CD4-positive, alpha-beta memory T cell (primary cell): ENCODE results near the gene MAMDC2. TPM values are rescaled to one million over a fixed set of nuclear protein-coding genes. Genes with fewer than 3 reads are reported as not detected.

Source experiments
- CTCF ChIA-PET: fragments of 350-600 bp; sonication (Branson Sonifier 250); formaldehyde crosslinking; loops from one replicate; lab custom pipeline; 2021; ENCODE audit warnings: inconsistent platforms; ENCODE audit not compliant: partially characterized antibody; lab: Charles Lee
- POLR2A ChIA-PET: fragments of 350-600 bp; sonication (Branson Sonifier 250); formaldehyde crosslinking; loops from one replicate; lab custom pipeline; 2021; ENCODE audit not compliant: partially characterized antibody; lab: Charles Lee
- DNase-seq, 5 donors: peaks; one replicate each; pipeline versions ENCODE4 v3.0.0 to v3.0.0-alpha.2; 2020 to 2022; ENCODE audit warnings: mixed read lengths in 1 of 5
- H3K27ac ChIP-seq: one replicate; pipeline ENCODE4 v1.7.0; 2013; ENCODE audit warnings: low read depth, low read length
- H3K27me3 ChIP-seq: 2 replicates; pipeline ENCODE4 v1.7.0; 2013; ENCODE audit warnings: mild to moderate bottlenecking, low read length, moderate library complexity; ENCODE audit not compliant: insufficient read depth
- H3K36me3 ChIP-seq: 2 replicates; pipeline ENCODE4 v1.7.0; 2013; ENCODE audit warnings: mild to moderate bottlenecking, low read length, moderate library complexity; ENCODE audit not compliant: insufficient read depth
- H3K4me1 ChIP-seq: 2 replicates; pipeline ENCODE4 v1.7.0; 2013; ENCODE audit warnings: mild to moderate bottlenecking, low read length, moderate library complexity; ENCODE audit not compliant: insufficient read depth
- H3K4me3 ChIP-seq, 2 donors: one replicate each; pipeline ENCODE4 v1.7.0; 2013; ENCODE audit warnings: low read length in 2 of 2, mild to moderate bottlenecking in 1 of 2
- H3K9me3 ChIP-seq, 2 donors: one replicate each; pipeline ENCODE4 v1.7.0; 2013; ENCODE audit warnings: low read length in 2 of 2, control low read depth in 1 of 2; ENCODE audit not compliant: control insufficient read depth in 1 of 2
- H3K27ac Mint-ChIP-seq, 7 donors: one replicate each; pipeline ENCODE4 v1.8.0; 2020 to 2021; ENCODE audit warnings: mixed read lengths in 7 of 7, mild to moderate bottlenecking in 6 of 7, inconsistent platforms in 3 of 7, moderate library complexity in 3 of 7
- H3K27me3 Mint-ChIP-seq, 2 donors: one replicate each; pipeline ENCODE4 v1.8.0; 2020 to 2021; ENCODE audit warnings: mixed read lengths in 2 of 2
- H3K36me3 Mint-ChIP-seq, 2 donors: one replicate each; pipeline ENCODE4 v1.8.0; 2020 to 2021; ENCODE audit warnings: mixed read lengths in 2 of 2, inconsistent platforms in 1 of 2, mild to moderate bottlenecking in 1 of 2
- H3K4me1 Mint-ChIP-seq, 4 donors: one replicate each; pipeline ENCODE4 v1.8.0; 2020 to 2021; ENCODE audit warnings: mixed read lengths in 4 of 4, mild to moderate bottlenecking in 1 of 4
- H3K4me3 Mint-ChIP-seq, 8 donors: one replicate each; pipeline ENCODE4 v1.8.0; 2020 to 2021; ENCODE audit warnings: mixed read lengths in 8 of 8, mild to moderate bottlenecking in 7 of 8, moderate library complexity in 6 of 8, inconsistent platforms in 3 of 8
- H3K9me3 Mint-ChIP-seq, 8 donors: one replicate each; pipeline ENCODE4 v1.8.0; 2020 to 2021; ENCODE audit warnings: mixed read lengths in 8 of 8, mild to moderate bottlenecking in 5 of 8, inconsistent platforms in 3 of 8, moderate library complexity in 1 of 8
- intact Hi-C: fragments of 100-400 bp; cut with micrococcal nuclease; formaldehyde crosslinking; loops from one replicate; pipeline ENCODE4 v1.15.1; 2023
- polyA plus RNA-seq, 2 donors: library from polyadenylated mRNA; unstranded; fragments of 300-500 nt; fragmentation: Illumina TruSeq; gene quantifications; one replicate each; pipeline ENCODE4 v1.2.3, GENCODE V29; 2021
- total RNA-seq, 2 experiments: library from RNA; stranded (reverse); gene quantifications; one replicate each; pipeline ENCODE4 v1.2.3, GENCODE V29; 2021

Gene MAMDC2
- total and polyA plus RNA-seq, 4 experiments from 2014 or later = not detected

GRCh38 chr9:70144131-70144503 is 100.5 kb downstream of the MAMDC2 start:
- Mint-ChIP-seq H3K27me3 (peaks cover 1 to 11% of the 10 kb centered on the region in 2 donors), H3K4me3 (no peak overlapping the region), H3K27ac (no peak overlapping the region), H3K4me1 (no peaks in the 10 kb centered on the region), H3K36me3 (no peaks in the 10 kb centered on the region), H3K9me3 (no peaks in the 10 kb centered on the region)
- no peaks in the 10 kb centered on the region for H3K4me1 ChIP-seq
- H3K9me3 ChIP-seq = no peaks in the 10 kb centered on the region
- no peak overlapping the region for H3K27ac ChIP-seq
- intact Hi-C loops = no loop called here
- no peaks in the 10 kb centered on the region for H3K36me3 ChIP-seq
- ChIA-PET CTCF (no interaction called here), POLR2A (no interaction called here)
- no peak for DNase-seq
- no peaks in the 10 kb centered on the region for H3K27me3 ChIP-seq
- H3K4me3 ChIP-seq = no peak overlapping the region

GRCh38 chr9:70145981-70146380 is 102.3 kb downstream of the MAMDC2 start:
- CTCF ChIA-PET = no interaction called here

GRCh38 chr9:70147196-70147595 is 103.5 kb downstream of the MAMDC2 start:
- H3K4me3 Mint-ChIP-seq = no peak overlapping the region
- H3K27ac ChIP-seq = no peak overlapping the region
- H3K4me1 ChIP-seq = no peaks in the 10 kb centered on the region
- H3K36me3 Mint-ChIP-seq = no peaks in the 10 kb centered on the region
- H3K9me3 ChIP-seq = no peaks in the 10 kb centered on the region
- DNase-seq = no peak
- no peaks in the 10 kb centered on the region for H3K36me3 ChIP-seq
- POLR2A ChIA-PET = no interaction called here
- H3K9me3 Mint-ChIP-seq = no peaks in the 10 kb centered on the region
- H3K4me3 ChIP-seq = no peak overlapping the region
- intact Hi-C loops = no loop called here
- H3K27me3 Mint-ChIP-seq = peaks cover 1 to 10% of the 10 kb centered on the region in 2 donors
- H3K27ac Mint-ChIP-seq = no peak overlapping the region
- CTCF ChIA-PET = no interaction called here
- H3K27me3 ChIP-seq = no peaks in the 10 kb centered on the region
- no peaks in the 10 kb centered on the region for H3K4me1 Mint-ChIP-seq

More at GRCh38 chr9:70145981-70146380, 102.3 kb downstream of the MAMDC2 start:
- no peak overlapping the region for H3K4me3 Mint-ChIP-seq
- Histone ChIP-seq H3K4me1 (no peaks in the 10 kb centered on the region), H3K4me3 (no peak overlapping the region), H3K27ac (no peak overlapping the region), H3K27me3 (no peaks in the 10 kb centered on the region), H3K9me3 (no peaks in the 10 kb centered on the region), H3K36me3 (no peaks in the 10 kb centered on the region)
- H3K27me3 Mint-ChIP-seq = peaks cover 1 to 12% of the 10 kb centered on the region in 2 donors
- intact Hi-C loops = no loop called here
- POLR2A ChIA-PET = no interaction called here
- H3K9me3 Mint-ChIP-seq = no peaks in the 10 kb centered on the region
- H3K36me3 Mint-ChIP-seq = no peaks in the 10 kb centered on the region
- no peaks in the 10 kb centered on the region for H3K4me1 Mint-ChIP-seq
- DNase-seq = no peak
- H3K27ac Mint-ChIP-seq = no peak overlapping the region

- Histone ChIP-seq H3K27ac (no peak overlapping the region), H3K9me3 (no peaks in the 10 kb centered on the region), H3K36me3 (no peaks in the 10 kb centered on the region), H3K27me3 (no peaks in the 10 kb centered on the region), H3K4me1 (no peaks in the 10 kb centered on the region), H3K4me3 (no peak overlapping the region)
- no peak overlapping the region for H3K4me3 Mint-ChIP-seq
- CTCF ChIA-PET = no interaction called here
- no peaks in the 10 kb centered on the region for H3K4me1 Mint-ChIP-seq
- no peaks in the 10 kb centered on the region for H3K36me3 Mint-ChIP-seq
- no peaks in the 10 kb centered on the region for H3K9me3 Mint-ChIP-seq
- peaks cover 1 to 10% of the 10 kb centered on the region in 2 donors for H3K27me3 Mint-ChIP-seq
- DNase-seq = no peak
- no peak overlapping the region for H3K27ac Mint-ChIP-seq
- POLR2A ChIA-PET = no interaction called here
- intact Hi-C loops = no loop called here
These were observed 104.0 kb downstream of the MAMDC2 start for GRCh38 chr9:70147651-70148050.

GRCh38 chr9:70152350-70152749 is 108.7 kb downstream of the MAMDC2 start:
- H3K4me1 ChIP-seq = no peaks in the 10 kb centered on the region
- no peaks in the 10 kb centered on the region for H3K9me3 Mint-ChIP-seq
- POLR2A ChIA-PET = no interaction called here
- H3K36me3 ChIP-seq = no peaks in the 10 kb centered on the region
- no peak overlapping the region for H3K4me3 Mint-ChIP-seq
- no peak overlapping the region for H3K4me3 ChIP-seq
- peaks cover 9 to 20% of the 10 kb centered on the region in 2 donors for H3K27me3 Mint-ChIP-seq
- DNase-seq = no peak
- H3K27ac Mint-ChIP-seq = no peak overlapping the region
- no peaks in the 10 kb centered on the region for H3K4me1 Mint-ChIP-seq
- no peak overlapping the region for H3K27ac ChIP-seq
- no peaks in the 10 kb centered on the region for H3K36me3 Mint-ChIP-seq
- no peaks in the 10 kb centered on the region for H3K27me3 ChIP-seq
- no peaks in the 10 kb centered on the region for H3K9me3 ChIP-seq
- CTCF ChIA-PET = interaction anchor here (1.4 kb wide), 1 partner anchor 450 kb away, joined by 3 read pairs; no protein-coding TSS in a partner anchor
- intact Hi-C loops = no loop called here

- Mint-ChIP-seq H3K4me3 (no peak overlapping the region), H3K9me3 (no peaks in the 10 kb centered on the region), H3K36me3 (no peaks in the 10 kb centered on the region), H3K27me3 (peaks cover 8 to 14% of the 10 kb centered on the region in 2 donors), H3K4me1 (no peaks in the 10 kb centered on the region), H3K27ac (no peak overlapping the region)
- H3K27me3 ChIP-seq = no peaks in the 10 kb centered on the region
- no peak overlapping the region for H3K27ac ChIP-seq
- intact Hi-C loops = no loop called here
- ChIA-PET POLR2A (no interaction called here), CTCF (no interaction called here)
- no peaks in the 10 kb centered on the region for H3K36me3 ChIP-seq
- no peak for DNase-seq
- no peak overlapping the region for H3K4me3 ChIP-seq
- no peaks in the 10 kb centered on the region for H3K9me3 ChIP-seq
- no peaks in the 10 kb centered on the region for H3K4me1 ChIP-seq
These were observed 113.1 kb downstream of the MAMDC2 start for GRCh38 chr9:70156729-70157128.

- no peaks in the 10 kb centered on the region for H3K9me3 Mint-ChIP-seq
- intact Hi-C loops = no loop called here
- CTCF ChIA-PET = no interaction called here
- H3K4me1 Mint-ChIP-seq = no peaks in the 10 kb centered on the region
- H3K36me3 ChIP-seq = no peaks in the 10 kb centered on the region
- H3K4me3 ChIP-seq = no peak overlapping the region
- POLR2A ChIA-PET = no interaction called here
- no peak overlapping the region for H3K27ac ChIP-seq
- no peak overlapping the region for H3K4me3 Mint-ChIP-seq
- H3K27me3 Mint-ChIP-seq = peaks cover 8 to 14% of the 10 kb centered on the region in 2 donors
- no peaks in the 10 kb centered on the region for H3K36me3 Mint-ChIP-seq
- H3K27ac Mint-ChIP-seq = no peak overlapping the region
- no peaks in the 10 kb centered on the region for H3K9me3 ChIP-seq
- no peak for DNase-seq
- no peaks in the 10 kb centered on the region for H3K4me1 ChIP-seq
- no peaks in the 10 kb centered on the region for H3K27me3 ChIP-seq
These were observed 116.0 kb downstream of the MAMDC2 start for GRCh38 chr9:70159630-70160029.
